Loucy (cell line): Measurements from ENCODE around the gene LIPT2.

Source experiments
- H2AFZ ChIP-seq: fragments of 200-600 bp; sonication (generic); 2 replicates; pipeline ENCODE4 v1.6.0; 2016; ENCODE audit warnings: antibody characterized with exemption, mild to moderate bottlenecking, low read length, moderate library complexity
- H3F3A ChIP-seq: fragments of 200-600 bp; 2 replicates; pipeline ENCODE4 v1.6.0; 2016; ENCODE audit warnings: antibody characterized with exemption, low read depth, mild to moderate bottlenecking
- H3K27me3 ChIP-seq: fragments of 200-600 bp; sonication (generic); 2 replicates; pipeline ENCODE4 v1.6.1; 2014; ENCODE audit warnings: low read length, mild to moderate bottlenecking; ENCODE audit not compliant: insufficient read depth, poor library complexity, severe bottlenecking
- H3K36me3 ChIP-seq: fragments of 200-600 bp; sonication (generic); 2 replicates; pipeline ENCODE4 v1.6.1; 2016; ENCODE audit warnings: low read length; ENCODE audit not compliant: insufficient read depth
- H3K4me1 ChIP-seq: fragments of 200-600 bp; sonication (generic); 2 replicates; pipeline ENCODE4 v1.5.1; 2014; ENCODE audit warnings: low read length, mild to moderate bottlenecking; ENCODE audit not compliant: insufficient read depth, poor library complexity, severe bottlenecking
- H3K4me2 ChIP-seq: fragments of 200-600 bp; sonication (generic); 2 replicates; pipeline ENCODE4 v1.6.0; 2014; ENCODE audit warnings: antibody characterized with exemption, low read length, low read depth, mild to moderate bottlenecking; ENCODE audit not compliant: poor library complexity, severe bottlenecking
- H3K4me3 ChIP-seq: fragments of 200-600 bp; sonication (generic); 2 replicates; pipeline ENCODE4 v1.5.1; 2014; ENCODE audit warnings: low read length, mild to moderate bottlenecking, mixed read lengths; ENCODE audit not compliant: poor library complexity, severe bottlenecking
- H3K79me2 ChIP-seq: fragments of 200-600 bp; sonication (generic); 2 replicates; pipeline ENCODE4 v1.6.1; 2014; ENCODE audit warnings: low read length; ENCODE audit not compliant: insufficient read depth
- H3K9ac ChIP-seq: fragments of 200-600 bp; sonication (generic); 2 replicates; pipeline ENCODE4 v1.6.0; 2014; ENCODE audit warnings: mild to moderate bottlenecking, low read depth, low read length, moderate library complexity; ENCODE audit not compliant: poor library complexity, severe bottlenecking
- H3K9me2 ChIP-seq: fragments of 200-600 bp; sonication (generic); replicated peaks from 2 replicates; pipeline ENCODE4 v1.6.1; 2016; ENCODE audit warnings: low read depth, low read length, mixed read lengths
- H3K9me3 ChIP-seq: fragments of 200-600 bp; sonication (generic); 2 replicates; pipeline ENCODE4 v1.6.1; 2014; ENCODE audit warnings: mild to moderate bottlenecking, antibody characterized with exemption, low read length, low read depth; ENCODE audit not compliant: insufficient read depth
- H4K20me1 ChIP-seq: fragments of 200-600 bp; sonication (generic); 2 replicates; pipeline ENCODE4 v1.6.0; 2014; ENCODE audit warnings: antibody characterized with exemption, low read length, mild to moderate bottlenecking; ENCODE audit not compliant: insufficient read depth, poor library complexity, severe bottlenecking
- EZH2phosphoT487 ChIP-seq: fragments of 200-600 bp; IDR thresholded peaks from 2 replicates; pipeline ENCODE4 v1.6.1; 2018; ENCODE audit warnings: antibody characterized with exemption, mild to moderate bottlenecking, moderate library complexity, borderline replicate concordance
- TF ChIP-seq, protein P1 (sequence below): fragments of 200-600 bp; sonication (generic); conservative IDR thresholded peaks from 2 replicates; pipeline ENCODE4 v1.5.1; 2014; ENCODE audit warnings: mild to moderate bottlenecking, antibody characterized with exemption, low read length

The LIPT2 gene

DNA sequence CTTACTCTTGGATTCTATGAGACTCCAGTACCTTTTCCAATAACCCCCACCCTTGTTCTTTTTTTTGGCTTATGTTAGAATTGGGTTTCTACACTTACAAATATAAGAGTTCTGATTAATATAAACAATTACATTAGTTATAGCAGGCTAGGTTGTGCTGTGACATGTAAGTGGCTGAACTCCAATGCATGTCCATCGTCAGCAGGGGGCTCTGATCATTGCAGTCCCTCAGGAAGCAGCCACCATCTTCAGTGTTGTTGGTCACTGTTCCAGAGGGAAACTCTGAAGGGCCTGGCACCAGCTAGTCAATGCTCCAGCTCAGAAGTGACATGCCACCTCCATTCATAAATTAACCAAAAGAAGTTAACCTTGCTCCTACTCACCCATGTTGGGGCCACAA, 5.6 kb downstream of the LIPT2 start:
- Histone ChIP-seq H3K9me3 (no peaks in the 10 kb centered on the region), H3K9me2 (no peaks in the 10 kb centered on the region), H3K4me3 (no peak overlapping the region), H3K4me1 (peaks cover 3% of the 10 kb centered on the region), H3F3A (no peaks in the 10 kb centered on the region), H4K20me1 (no peaks in the 10 kb centered on the region), H3K27me3 (no peaks in the 10 kb centered on the region), H2AFZ (0 out of 2 replicates have a peak overlapping the region, but pooled peaks have one; percentile 13), H3K4me2 (no peak overlapping the region), H3K36me3 (no peaks in the 10 kb centered on the region), H3K9ac (no peak overlapping the region), H3K79me2 (no peaks in the 10 kb centered on the region)
- TF ChIP-seq EZH2phosphoT487, result no peak
- TF ChIP-seq, protein P1, sequence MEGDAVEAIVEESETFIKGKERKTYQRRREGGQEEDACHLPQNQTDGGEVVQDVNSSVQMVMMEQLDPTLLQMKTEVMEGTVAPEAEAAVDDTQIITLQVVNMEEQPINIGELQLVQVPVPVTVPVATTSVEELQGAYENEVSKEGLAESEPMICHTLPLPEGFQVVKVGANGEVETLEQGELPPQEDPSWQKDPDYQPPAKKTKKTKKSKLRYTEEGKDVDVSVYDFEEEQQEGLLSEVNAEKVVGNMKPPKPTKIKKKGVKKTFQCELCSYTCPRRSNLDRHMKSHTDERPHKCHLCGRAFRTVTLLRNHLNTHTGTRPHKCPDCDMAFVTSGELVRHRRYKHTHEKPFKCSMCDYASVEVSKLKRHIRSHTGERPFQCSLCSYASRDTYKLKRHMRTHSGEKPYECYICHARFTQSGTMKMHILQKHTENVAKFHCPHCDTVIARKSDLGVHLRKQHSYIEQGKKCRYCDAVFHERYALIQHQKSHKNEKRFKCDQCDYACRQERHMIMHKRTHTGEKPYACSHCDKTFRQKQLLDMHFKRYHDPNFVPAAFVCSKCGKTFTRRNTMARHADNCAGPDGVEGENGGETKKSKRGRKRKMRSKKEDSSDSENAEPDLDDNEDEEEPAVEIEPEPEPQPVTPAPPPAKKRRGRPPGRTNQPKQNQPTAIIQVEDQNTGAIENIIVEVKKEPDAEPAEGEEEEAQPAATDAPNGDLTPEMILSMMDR, result peak; percentile 62

DNA sequence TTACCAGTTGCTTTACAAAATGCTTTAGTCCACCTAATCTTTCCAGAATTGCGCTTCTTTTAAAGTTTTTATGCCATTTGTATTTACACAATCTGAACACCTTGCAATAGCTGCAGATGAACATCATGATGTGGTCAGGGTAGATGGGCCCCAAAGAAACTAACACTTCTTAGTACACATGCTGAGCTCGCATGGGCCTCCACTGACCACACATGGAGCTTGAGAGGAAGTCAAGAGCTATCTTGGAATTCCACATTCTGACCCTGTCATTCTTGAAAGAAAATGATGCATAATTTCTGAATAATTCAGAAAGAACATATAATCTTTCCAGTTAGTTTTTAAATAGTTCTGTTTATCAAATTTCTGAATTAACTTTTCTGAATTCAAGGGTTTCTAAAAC, 7.7 kb downstream of the LIPT2 start:
- Histone ChIP-seq H3F3A (no peaks in the 10 kb centered on the region), H3K36me3 (no peaks in the 10 kb centered on the region)
- no peak for TF ChIP-seq EZH2phosphoT487
- TF ChIP-seq, protein P1, result no peak

DNA sequence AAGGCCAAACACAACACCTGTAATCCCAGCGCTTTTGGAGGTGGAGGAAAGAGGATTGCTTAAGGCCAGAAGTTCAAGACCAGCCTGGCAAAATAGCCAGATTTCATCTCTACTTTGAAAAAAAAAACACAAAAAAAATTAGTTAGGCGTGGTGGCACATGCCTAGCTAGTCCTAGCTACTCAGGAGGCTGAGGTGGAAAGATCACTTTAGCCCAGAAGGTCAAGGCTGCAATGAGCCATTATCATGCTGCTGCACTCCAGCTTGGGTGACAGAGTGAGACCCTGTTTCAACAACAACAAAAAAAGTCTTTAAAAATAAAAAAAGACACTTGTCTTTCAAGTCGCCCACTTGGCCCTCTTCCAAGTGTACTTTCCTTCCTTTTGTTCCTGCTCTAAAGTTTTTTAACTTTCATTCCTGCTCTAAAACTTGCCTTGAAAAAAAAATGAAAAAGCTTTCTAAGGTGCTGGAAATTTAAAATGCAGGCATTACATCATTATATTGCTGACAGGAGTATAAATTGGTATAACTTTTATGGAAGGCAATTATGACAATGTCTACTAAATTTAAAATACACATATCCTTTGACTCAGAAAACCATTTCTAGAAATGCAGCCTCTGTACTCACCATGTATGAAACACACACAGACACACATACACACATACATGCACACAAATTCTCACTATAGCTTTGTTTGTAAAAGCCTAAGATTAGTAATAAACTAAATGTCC, 12.7 kb downstream of the LIPT2 start:
- no peaks in the 10 kb centered on the region for H3K79me2 ChIP-seq
- H4K20me1 ChIP-seq, result no peaks in the 10 kb centered on the region
- H3K9me3 ChIP-seq, result no peaks in the 10 kb centered on the region
- H3K9me2 ChIP-seq, result no peaks in the 10 kb centered on the region
- TF ChIP-seq, protein P1, result no peak
- no peak for TF ChIP-seq EZH2phosphoT487
- no peak overlapping the region for H3K4me3 ChIP-seq
- no peaks in the 10 kb centered on the region for H3K36me3 ChIP-seq
- no peak overlapping the region for H2AFZ ChIP-seq
- no peaks in the 10 kb centered on the region for H3K4me1 ChIP-seq
- no peaks in the 10 kb centered on the region for H3K27me3 ChIP-seq
- no peak overlapping the region for H3K9ac ChIP-seq
- no peaks in the 10 kb centered on the region for H3F3A ChIP-seq
- H3K4me2 ChIP-seq, result no peak overlapping the region

More for the DNA sequence above, 7.7 kb downstream of the LIPT2 start:
- peaks cover 3% of the 10 kb centered on the region for H3K4me1 ChIP-seq
- no peaks in the 10 kb centered on the region for H3K27me3 ChIP-seq
- H3K9ac ChIP-seq, result no peak overlapping the region
- H3K4me2 ChIP-seq, result no peak overlapping the region
- no peaks in the 10 kb centered on the region for H3K9me3 ChIP-seq
- no peaks in the 10 kb centered on the region for H4K20me1 ChIP-seq
- no peak overlapping the region for H2AFZ ChIP-seq
- H3K4me3 ChIP-seq, result no peak overlapping the region
- H3K9me2 ChIP-seq, result no peaks in the 10 kb centered on the region
- H3K79me2 ChIP-seq, result no peaks in the 10 kb centered on the region
